HG03354 (cell line): ENCODE data around the gene KRTAP16-1.
"Not testable (repeated sequence)": the region's sequence is repeated elsewhere in the genome, so short reads cannot be mapped to it uniquely, and the experiment has no call there.

Source experiments
- ATAC-seq: cut with Tn5 transposase; IDR thresholded peaks from one replicate; pipeline ENCODE4 v1.9.1; 2021; ENCODE audit warnings: mild to moderate bottlenecking; ENCODE audit not compliant: unreplicated experiment, poor library complexity, severe bottlenecking

The KRTAP16-1 gene

GRCh38 chr17:41308918-41309359 lies at the start of gene KRTAP16-1:
KRTAP16-1 (minus strand) TSS chr17:41309309; CDS start chr17:41309253, 56 bp downstream.
- no peak for ATAC-seq

GRCh38 chr17:41354536-41354935 lies 45.4 kb upstream of the KRTAP16-1 start:
- ATAC-seq = no peak

- ATAC-seq = no peak
Observed at GRCh38 chr17:41352597-41353366, 43.7 kb upstream of the KRTAP16-1 start.

- ATAC-seq = no peak
Observed at GRCh38 chr17:41351177-41351576, 42.1 kb upstream of the KRTAP16-1 start.

GRCh38 chr17:41350381-41350878 lies 41.3 kb upstream of the KRTAP16-1 start, which contains the start of gene KRT33A:
KRT33A (minus strand) TSS chr17:41350828; CDS start chr17:41350767, 61 bp downstream.
- ATAC-seq = not testable (repeated sequence)

GRCh38 chr17:41347869-41348760 lies 39.0 kb upstream of the KRTAP16-1 start:
- no peak for ATAC-seq

GRCh38 chr17:41346421-41346820 lies 37.3 kb upstream of the KRTAP16-1 start:
- ATAC-seq = not testable (repeated sequence)

- no peak for ATAC-seq
Observed at GRCh38 chr17:41345992-41346391, 36.9 kb upstream of the KRTAP16-1 start.

- ATAC-seq = no peak
Observed at GRCh38 chr17:41343029-41343428, 33.9 kb upstream of the KRTAP16-1 start.

- ATAC-seq = peak; percentile 44
Observed at GRCh38 chr17:41340934-41341861, 32.1 kb upstream of the KRTAP16-1 start.

- ATAC-seq = peak; percentile 45
Observed at GRCh38 chr17:41340494-41340893, 31.4 kb upstream of the KRTAP16-1 start.

- no peak for ATAC-seq
Observed at GRCh38 chr17:41339571-41340172, 30.6 kb upstream of the KRTAP16-1 start.

- ATAC-seq = peak; percentile 41
Observed at GRCh38 chr17:41338961-41339485, 29.9 kb upstream of the KRTAP16-1 start.

GRCh38 chr17:41335747-41336146 lies 26.6 kb upstream of the KRTAP16-1 start:
- no peak for ATAC-seq

GRCh38 chr17:41334385-41335305 lies 25.5 kb upstream of the KRTAP16-1 start:
- no peak for ATAC-seq

- ATAC-seq = no peak
Observed at GRCh38 chr17:41333836-41334235, 24.7 kb upstream of the KRTAP16-1 start.

GRCh38 chr17:41333098-41333497 lies 24.0 kb upstream of the KRTAP16-1 start:
- no peak for ATAC-seq

- ATAC-seq = no peak
Observed at GRCh38 chr17:41332239-41332638, 23.1 kb upstream of the KRTAP16-1 start.
